Activated CD8-positive, alpha-beta memory T cell treated with anti-CD3 and anti-CD28 coated beads, Interleukin-2, amount 50 U/mL, for 48 hours (primary cell): ENCODE measurements around the gene ETV7.
A peak's percentile ranks its signal among the peaks of the same experiment; 100 is the strongest.
"Not testable (repeated sequence)": the region's sequence is repeated elsewhere in the genome, so short reads cannot be mapped to it uniquely, and the experiment has no call there.

Experiments
- DNase-seq: peaks from one replicate; pipeline ENCODE4 v3.0.0-alpha.2; 2020

Gene ETV7

DNA sequence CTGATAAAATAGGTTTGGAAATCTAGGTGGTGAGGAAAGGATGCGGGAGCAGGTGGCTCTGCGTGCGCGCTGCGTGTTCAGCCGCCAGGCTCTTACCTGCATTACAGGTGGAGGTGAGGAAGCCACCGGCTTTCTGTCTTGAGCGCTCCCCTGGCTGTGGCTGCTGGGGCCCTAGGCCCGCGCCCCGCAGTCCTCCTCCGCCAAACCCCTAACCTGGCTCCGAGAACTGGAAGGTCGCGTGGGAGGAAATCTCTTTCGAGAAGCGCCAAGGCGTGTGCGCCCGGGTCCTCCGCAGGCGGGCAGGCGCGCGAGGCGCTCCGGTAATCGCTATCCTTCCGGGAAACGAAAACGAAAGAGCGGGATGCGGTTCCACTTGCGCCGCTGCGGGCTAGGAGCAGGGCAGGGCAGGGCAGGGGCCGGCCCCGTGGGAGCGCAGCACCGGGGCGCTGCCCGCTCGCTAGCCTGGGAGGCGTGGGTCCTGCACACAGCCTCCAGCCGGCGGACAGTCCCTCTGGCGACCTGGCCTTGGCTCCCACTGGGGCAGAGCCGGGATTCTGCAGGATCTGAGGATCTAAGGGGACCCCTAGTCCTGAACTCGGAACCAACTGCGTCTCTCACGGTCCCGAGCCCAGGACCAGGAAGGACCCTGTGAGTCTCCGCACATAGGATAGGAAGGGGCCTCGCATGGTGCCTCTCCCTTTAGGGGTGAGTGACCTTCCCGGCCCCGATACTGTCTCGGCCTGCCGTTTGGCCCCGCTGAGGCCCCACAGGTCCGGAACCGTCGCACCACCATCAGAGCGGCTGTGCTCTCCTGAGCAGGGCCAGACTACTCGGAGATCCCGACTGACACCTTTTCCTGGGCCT, at the start of gene ETV7:
Gene ETV7, minus strand, starts transcription at position 230 of the 864 bp plus-strand sequence. Its CDS starts 128 bp downstream, at position 102.
- peak; percentile 65 for DNase-seq

DNA sequence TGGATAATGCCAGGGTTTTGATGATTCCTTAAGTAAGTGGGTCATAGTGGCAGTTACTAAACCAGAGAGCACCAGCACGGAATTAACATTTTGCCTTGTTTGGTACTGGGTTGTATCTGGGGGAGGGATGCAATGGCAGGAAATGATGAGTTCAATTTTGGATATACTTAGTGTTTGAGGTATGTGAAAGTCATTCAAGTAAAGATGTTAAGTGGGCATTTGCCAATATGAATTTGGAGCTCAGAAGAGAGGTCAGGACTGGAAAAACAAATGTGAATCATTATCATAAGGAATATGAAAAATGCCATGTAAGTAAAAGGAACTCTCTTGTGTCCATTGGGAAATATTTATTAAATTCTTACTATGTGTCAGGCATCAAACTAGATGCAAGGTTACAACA, 49.0 kb upstream of the ETV7 start:
- no peak for DNase-seq

DNA sequence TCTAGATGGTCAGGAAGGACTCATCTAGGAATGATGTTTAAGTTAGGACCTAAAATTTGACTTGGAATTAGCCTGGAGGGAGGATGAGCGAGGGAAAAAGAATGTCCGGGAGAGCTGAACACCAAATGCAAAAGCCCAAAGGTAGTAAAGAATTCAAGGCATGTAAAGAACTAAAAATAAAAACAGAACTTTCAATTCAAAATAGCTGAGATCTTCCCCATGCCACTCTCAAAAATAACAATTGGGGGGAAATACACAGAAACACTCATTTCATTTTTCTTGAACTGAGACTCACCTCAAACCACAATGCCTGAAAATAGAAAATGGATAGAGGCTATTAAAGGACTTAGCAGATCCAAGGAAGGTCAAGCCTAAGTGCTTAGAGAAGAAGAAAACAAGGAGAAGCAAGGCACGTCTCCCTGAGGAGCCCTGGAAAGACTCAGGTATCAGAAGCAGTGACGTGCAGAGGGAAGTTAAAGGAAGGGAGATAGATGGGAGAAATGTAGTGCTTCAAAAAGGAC, 44.7 kb upstream of the ETV7 start:
- no peak for DNase-seq

DNA sequence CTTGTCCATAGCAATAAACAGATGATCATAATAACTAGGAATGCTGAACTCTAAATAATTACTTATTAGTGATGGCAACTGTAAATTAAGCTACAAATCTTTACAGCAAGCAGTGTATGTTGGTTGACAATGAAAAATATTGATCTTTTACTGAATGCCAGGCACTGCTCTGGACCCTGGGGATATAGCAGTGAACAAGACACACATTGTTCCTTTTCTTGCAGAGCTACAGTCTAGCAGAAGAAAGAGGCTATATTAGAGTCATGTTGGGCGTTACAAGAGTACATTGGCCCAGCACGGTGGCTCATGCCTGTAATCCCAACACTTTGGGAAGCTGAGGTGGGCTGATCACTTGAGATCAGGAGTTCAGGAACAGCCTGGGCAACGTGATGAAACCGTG, 43.7 kb upstream of the ETV7 start:
- DNase-seq = no peak

DNA sequence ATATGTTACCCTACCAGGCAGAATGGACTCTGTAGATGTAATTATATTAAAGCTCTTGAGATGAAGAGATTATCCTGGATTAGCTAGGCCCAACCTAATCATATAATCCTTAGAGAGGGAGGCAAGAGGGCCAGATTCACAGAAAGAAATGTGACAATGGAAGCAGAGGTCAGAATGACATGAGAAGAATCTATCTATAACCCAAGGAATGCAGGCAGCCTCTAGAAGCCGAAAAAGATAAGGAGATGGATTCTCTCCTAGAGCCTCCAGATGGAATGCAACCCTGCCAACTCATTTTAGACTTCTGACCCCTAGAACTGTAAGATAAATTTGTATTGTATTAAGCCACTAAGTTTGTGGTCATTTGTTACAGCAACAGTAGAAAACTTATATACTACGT, 42.9 kb upstream of the ETV7 start:
- DNase-seq = no peak

DNA sequence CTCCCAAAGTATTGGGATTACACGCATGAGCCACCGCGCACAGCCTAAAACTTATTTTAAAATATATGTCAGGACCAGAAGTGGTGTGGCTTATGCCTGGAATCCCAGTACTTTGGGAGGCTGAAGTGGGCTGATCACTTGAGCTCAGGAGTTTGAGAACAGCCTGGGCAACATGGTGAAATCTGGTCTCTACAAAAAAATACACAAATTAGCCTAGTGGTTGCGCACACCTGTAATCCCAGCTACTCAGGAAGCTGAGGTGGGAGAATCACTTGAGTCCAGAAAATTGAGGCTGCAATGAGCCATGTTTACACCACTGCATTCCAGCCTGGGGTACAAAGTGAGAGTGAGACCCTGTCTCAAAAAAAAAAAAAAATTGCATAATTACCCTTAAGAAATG, 41.4 kb upstream of the ETV7 start:
- no peak for DNase-seq

DNA sequence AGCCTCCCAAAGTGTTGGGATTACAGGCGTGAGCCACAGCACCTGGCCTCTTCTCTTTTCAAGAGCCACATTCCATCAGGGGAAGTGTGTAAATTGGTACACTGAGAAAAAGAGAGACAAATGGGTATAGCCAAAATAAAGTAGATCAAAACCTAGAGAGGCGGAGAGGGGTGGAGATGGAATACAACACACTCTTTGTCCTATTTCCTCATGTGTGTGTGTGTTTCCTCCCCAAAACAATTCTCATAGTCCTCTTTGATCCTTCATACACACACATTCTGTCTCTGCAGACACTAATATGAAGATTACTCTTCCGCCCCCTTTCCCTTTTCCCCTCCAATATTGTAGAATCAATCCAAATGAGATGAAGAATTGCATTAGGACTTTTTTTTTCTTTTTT, 39.2 kb upstream of the ETV7 start:
- no peak for DNase-seq

DNA sequence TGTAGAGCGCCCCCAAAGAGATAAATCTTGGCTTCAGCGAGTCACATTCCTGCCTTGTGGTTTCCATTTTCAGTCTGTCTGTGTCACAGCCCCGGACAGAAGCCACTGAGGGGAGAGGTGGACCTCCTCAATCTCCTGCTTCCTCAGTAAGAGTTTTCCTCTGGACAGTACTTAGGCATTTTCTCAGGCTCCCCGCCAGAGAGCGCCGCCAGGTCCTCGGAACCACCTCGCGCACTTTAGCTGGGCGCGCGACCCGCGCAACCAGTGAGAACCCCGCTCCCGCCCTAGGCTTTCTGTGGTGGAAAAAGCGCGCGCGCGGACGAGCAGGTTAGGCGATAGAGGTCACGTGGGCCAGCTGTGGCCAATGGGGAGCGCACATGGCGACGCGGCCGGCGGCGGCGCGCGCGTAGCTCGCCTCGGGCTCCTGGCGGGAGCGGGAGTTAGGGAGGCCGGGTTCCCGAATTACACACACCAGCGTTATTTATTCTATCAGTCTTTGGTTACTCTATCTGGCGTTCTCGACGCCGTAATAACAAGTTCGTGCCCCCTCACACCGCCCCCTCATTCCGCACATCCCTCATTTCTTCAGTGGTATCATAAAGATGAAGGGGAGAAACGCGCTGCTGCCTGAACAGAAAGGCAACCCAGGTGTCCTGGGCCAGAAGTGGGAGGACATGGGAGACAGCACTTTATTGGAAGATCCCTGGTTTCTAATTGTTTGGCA, 35.8 kb upstream of the ETV7 start:
- peak; percentile 98 for DNase-seq

DNA sequence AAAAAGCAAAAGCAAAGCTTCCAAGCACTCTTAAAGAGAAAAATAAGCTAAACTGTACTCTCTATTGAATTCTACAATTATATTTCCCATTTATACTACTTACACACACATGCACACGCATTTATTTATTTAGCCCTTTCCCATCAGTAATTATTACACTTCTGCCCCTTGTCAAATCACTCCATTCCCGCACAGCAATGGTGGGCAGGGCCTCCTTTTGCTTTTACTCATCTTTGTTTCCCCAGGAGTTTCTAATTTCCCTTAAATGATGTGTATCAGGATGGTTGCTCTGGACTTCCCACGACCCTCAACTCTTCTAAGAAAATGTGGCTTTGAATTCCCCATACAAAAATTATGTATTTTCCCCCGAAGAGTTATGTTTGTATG, 35.2 kb upstream of the ETV7 start:
- no peak for DNase-seq

DNA sequence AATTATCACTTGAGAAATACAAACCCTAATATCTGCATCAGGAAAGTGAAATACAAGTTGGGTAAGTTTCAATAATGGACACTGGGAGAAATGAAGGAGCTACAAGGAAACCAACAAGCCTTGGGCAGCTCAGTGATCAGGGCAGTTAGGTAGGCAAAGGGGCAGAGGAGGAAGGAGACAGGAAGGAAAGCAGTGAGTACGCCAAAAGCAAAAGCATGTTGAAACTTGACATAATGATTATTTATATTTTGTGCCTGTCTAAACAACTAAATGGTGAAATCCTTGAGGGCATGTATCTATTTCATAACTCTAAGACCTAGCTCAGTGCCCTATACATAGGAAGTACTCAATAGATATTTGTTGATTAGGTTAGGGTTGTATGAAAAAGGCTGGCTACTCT, 31.8 kb upstream of the ETV7 start:
- no peak for DNase-seq

DNA sequence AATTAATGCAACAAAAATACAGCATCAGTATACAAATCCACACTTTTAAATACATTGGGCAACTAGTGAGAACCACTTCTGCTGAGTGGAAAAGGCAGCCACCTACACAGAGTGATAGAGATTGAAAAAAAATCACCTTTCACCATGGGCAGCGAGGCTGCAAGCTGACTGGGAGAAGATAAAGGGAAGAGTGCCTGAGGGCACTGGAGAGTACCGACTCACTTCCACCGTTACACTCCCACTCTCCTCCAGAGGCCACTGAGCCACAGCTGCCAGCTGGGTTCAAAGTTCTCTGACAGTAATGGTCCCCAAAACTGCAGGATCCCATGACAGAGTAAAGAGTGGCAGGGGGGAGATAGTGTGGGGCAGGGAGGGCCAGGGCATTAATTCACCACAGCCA, 31.1 kb upstream of the ETV7 start:
- no peak for DNase-seq

DNA sequence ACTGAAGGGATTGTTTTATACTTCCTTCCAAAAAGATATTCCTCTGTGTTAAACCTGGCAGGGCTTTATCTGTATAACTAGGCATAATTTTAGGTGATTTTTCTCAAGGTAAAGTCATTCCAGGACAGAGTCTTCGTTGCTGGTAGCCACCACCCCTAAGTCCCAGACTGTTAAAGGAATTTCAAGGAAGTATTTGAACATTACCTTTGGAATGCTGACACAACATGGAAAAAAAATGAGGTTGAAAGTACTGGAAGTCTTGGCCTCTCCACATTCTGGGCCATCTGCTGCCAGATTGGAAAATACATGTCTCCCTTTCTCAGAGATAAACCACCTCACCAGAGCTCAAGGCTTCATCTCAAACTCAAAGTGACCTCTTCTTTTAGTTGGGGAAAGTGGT, 27.0 kb upstream of the ETV7 start:
- DNase-seq = no peak

DNA sequence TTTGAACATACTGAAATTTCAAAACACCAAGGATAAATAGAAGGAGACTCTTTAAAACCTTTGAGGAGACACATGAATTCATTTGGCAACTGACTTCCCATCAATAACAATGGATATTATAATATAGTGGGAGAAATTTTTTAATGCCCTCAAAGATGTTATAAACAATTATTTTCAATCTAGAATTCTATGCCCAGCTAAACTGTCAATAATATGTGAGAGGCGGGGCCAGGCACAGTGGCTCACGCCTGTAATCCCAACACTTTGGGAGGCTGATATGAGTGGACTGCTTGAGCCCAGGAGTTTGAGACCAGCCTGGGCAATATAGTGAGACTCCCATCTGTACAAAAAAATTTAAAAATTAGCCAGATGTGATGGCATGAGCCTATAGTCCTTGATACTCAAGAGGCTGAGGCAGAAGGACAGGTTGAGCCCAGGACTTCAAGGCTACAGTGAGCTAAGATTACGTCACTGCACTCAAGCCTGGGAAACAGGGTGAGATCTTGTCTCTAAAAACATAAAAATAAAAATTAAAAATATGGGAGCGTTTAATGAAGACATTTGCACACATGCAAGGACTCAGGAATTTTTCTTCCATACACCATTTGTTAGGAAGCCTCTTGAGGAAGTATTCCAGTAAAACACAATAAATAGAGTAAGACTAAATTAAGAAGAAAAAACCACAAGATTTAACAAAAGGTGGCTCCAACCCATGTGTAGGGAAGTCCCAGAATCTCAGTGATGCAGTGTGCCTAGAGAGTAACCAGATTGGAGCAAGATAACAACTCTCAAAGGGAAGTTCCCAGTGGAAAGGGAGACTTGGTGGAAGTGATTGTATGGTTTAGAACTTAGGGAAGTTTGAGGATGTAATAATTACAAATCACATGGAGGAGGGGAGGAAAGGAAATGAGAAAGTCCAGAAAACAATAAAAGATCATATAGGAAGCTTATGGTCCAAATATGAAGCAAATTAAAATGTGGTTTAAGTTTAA, 26.3 kb upstream of the ETV7 start:
- no peak for DNase-seq

DNA sequence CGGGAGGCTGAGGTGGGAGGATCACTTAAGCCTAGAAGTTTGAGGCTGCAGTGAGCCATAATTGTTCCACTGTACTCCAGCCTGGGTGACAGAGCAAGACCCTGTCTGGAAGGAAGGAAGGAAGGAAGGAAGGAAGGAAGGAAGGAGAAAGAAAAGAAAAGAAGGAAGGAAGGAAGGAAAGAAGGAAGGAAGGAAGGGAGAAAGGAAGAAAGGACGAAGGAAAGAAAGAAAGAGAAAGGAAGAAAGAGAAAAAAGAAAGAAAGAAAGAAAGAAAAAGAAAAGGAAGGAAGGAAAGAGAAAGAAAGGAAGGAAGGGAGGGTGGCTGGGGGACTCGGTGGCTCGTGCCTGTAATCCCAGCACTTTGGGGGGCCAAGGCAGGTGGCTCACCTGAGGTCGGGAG, 22.2 kb upstream of the ETV7 start:
- DNase-seq = not testable (repeated sequence)

DNA sequence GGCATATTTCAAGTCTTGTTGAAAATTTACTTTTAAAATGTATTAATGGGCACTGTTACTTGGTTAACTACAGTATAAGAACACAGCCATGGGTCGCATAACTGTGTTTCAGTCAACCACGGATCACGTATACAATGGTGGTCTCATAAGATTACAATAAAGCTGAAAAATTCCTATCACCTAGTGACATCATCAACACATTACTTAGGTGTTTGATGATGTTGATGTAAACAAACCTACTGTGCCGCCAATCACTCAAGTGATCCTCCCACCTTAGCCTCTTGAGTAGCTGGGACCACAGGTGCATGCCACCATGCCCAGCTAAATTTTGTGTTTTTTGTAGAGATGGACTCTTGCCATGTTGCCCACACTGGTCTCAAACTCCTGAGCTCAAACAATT, 16.7 kb upstream of the ETV7 start:
- no peak for DNase-seq

DNA sequence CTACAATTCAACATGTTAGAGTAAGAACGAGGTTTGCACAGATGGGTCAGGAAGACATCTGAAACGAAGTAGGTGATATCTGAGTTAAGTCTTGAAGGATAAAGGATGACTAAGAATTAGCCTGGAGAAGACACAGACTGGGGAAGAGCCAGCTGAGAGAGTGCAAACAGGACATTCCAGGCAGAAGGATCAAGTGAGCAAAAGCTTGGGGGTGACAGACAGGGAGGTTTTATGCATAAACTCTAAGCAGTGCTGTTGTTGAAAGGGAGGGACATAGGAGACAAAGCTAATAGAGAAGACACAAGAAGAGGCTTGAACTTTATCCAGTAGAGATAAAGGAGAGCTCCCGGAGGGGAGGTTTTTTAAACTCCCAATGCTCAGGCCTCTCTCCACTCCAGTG, 15.0 kb upstream of the ETV7 start:
- no peak for DNase-seq

DNA sequence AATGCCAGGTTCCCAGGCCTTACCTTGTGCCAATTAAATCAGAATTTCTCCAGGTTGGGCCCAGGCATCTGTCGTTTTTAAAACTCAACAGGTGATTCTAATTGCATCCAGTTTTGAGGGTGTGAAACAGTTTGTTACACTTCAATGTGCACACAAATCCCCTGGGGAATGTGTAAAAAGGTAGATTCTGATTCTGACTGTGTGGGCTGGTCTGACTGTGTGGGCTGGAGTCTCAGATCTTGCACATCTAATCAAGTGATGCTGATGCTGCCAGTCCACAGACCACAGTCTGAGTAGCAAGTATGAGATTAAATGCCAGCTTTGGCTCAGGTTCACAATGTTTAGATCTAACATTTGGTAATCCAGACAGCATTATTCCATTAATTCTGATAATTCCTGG, 12.5 kb upstream of the ETV7 start:
- DNase-seq = no peak

DNA sequence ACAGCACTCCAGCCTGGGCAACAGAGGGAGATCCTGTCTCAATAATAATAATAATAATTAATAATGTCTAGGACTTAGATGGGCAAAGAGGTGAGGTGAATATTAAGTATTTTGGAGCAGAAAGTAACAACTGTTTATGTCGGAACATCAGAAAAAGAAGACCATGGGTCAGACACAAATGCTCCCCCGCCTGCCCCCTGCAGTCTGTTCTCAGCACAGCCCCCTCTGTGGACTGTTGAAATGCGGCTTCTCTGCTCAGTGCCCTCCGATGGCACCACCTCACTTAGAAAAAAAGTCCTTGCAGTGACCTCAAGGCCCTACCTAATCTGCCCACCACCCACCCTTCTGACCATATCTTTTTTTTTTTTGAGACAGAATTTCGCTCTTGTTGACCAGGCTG, 5.2 kb upstream of the ETV7 start:
- no peak for DNase-seq

DNA sequence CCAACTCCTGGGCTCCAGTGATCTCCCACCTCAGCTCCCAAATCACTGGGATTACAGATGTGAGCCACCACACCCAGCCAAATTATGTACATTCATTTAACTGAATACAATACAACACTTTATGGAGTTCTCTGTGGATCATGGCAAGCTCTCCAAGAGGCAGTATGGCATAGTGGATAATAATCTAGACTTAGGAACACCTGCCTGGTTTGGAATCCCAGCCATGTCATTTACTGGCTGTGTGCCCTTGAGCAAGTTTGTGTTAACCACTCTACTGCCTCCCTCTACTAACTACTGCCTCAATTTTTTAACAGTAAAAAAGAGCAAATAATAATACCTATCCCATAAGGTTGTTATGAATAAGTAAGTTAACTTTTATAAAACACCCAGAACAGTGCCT, 1.9 kb upstream of the ETV7 start:
- no peak for DNase-seq

DNA sequence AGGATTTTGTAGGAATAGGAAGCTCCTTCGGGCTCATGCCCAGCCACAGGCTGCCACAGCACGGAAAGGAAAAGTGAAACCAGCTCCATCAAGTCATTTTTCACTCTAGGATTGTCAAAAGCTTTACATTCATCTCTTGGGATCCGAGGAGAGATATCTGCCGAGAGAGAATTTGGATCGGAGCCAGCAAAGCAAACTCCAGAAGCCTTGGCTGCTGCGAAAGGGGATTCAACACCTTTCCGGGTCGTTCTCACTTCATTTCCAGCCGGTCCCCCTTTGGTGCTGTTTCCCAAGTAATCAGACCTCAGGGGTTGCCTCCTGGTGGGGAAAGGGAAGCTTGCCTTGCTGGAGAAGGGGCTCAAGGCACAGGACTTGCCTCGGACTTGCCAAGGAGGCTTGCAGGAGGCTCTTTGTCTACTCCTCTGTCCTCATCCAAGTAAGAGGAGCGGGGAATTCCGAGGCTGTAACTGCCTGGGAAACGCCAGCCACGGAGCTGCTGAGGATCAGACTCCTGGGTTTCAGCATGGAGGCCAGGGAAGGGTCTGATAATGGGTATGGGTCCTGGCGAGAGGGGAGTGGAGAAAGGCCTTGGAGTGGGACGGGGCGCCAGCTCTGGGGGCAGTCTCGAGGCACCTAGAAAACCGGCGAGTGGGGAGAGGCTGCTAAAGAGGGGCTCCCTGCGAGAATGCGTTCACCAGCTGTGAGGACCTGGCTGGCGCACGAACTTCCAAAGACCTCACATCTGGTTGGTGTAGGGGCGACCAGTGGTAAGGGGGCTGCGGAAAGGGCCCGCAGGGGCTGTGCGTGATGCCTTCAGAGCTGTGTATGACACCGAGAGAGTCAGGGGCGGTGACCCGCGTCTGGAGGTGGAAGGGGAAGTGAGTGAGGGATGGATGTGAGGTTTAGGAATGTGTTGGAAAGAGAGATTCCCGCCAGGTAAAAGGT, 702 bp downstream of the ETV7 start:
- peak; percentile 58 for DNase-seq

DNA sequence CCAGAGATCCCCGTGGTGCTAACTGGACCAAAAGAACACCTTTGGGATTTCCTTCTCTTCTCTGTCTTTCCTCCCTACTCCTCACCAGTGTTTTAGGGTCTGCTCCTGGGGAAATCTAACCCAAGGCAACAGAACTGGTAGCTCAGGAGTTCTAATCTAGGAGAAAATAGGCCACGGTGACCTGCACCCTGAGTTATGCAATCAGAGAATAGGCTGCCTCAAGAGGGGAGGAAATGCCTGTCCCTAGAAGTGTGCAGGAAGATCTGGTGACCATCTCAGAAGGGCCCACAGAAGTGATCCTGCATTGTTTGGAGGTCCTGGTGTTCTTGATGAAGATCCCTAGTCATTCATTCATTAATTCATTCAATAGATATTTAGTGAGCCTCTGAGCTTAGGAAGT, 3.4 kb downstream of the ETV7 start:
- no peak for DNase-seq

DNA sequence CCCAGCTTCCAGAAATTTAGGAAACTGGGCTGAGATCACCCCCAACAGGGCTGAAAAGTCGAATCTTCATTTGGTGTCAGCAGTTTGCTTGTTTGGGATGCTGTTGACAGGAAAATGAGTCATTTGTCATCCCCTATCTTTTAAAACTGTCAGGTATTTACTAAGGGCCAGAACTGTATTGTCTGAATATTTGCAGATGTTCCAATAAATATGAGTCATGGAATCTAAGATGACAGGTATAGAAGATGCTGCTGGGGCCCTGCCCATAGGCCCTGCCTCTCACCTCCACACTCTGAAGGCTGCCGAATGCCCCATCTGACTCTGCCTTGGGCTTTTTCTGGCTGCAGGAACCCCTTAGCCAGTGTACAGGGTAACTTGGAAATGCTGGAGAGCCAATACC, 3.9 kb downstream of the ETV7 start:
- no peak for DNase-seq
